ENCODE results near the gene ADARB2.

- TF ChIP-seq EZH2 (IDR thresholded peaks at IDR 0.05; ENCODE audit: insufficient read depth, poor library complexity, severe bottlenecking) (no peak), EZH2phosphoT487 (IDR thresholded peaks at IDR 0.05; ENCODE audit: insufficient read depth, low read depth) (no peak)
Measured at GRCh38 chr10:1270490-1270889, 466.8 kb downstream of the ADARB2 start.
